Ovary (tissue), 3 donors: ENCODE results near the gene GRAMD1B.

Experiments
- CTCF ChIP-seq, 3 donors: fragments of 450-650 bp in 2 of 3; fragments of 200-600 bp in 1 of 3; IDR thresholded peaks; one replicate each; pipeline versions ENCODE4 v1.5.1 to v1.8.0; 2016 to 2022; ENCODE audit warnings: antibody characterized with exemption in 3 of 3, mild to moderate bottlenecking in 1 of 3
- POLR2A ChIP-seq: fragments of 450-650 bp; IDR thresholded peaks from one replicate; pipeline ENCODE4 v1.6.1; 2017; ENCODE audit warnings: antibody characterized with exemption, mild to moderate bottlenecking, moderate library complexity
- donor health status: DM: no; HTN: no; CAD: no.

DNA sequence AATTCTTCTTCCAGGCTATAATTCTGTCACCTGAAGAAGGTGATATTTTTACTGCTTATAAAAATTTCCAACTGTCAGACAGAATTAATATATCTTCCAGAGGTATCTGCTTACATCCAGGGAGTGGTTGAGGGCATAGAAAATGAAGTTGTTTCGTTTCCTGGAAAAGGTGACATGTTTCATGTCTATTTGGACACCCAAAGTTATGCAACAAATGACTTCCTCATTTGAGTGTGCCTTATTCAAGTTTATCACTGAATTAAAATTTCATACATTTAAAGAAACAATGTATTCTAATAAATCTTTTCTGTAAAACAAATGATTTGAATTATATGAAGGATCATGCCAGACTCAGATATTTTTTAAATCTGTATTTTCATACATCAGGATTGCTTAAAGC, 8.5 kb upstream of the GRAMD1B start:
- TF ChIP-seq POLR2A (no peak), CTCF (IDR thresholded peaks at IDR 0.05) (no peak)
